A673 (cell line): Measurements from ENCODE around the gene CD180.

ENCODE experiments used
- EZH2 ChIP-seq: fragments of 200-600 bp; sonication (generic); IDR thresholded peaks from 2 replicates; pipeline ENCODE4 v1.6.1; 2017; ENCODE audit warnings: borderline replicate concordance, low read depth, mild to moderate bottlenecking, mixed read lengths, antibody characterized with exemption, low read length; ENCODE audit not compliant: poor library complexity, severe bottlenecking
- TF ChIP-seq, protein P1 (sequence below): fragments of 300-800, 200-600 bp; sonication (generic); conservative IDR thresholded peaks from 2 replicates; pipeline ENCODE4 v1.5.1; 2017; ENCODE audit warnings: low read depth, mild to moderate bottlenecking, antibody characterized with exemption, low read length, moderate library complexity, mixed read lengths

DNA sequence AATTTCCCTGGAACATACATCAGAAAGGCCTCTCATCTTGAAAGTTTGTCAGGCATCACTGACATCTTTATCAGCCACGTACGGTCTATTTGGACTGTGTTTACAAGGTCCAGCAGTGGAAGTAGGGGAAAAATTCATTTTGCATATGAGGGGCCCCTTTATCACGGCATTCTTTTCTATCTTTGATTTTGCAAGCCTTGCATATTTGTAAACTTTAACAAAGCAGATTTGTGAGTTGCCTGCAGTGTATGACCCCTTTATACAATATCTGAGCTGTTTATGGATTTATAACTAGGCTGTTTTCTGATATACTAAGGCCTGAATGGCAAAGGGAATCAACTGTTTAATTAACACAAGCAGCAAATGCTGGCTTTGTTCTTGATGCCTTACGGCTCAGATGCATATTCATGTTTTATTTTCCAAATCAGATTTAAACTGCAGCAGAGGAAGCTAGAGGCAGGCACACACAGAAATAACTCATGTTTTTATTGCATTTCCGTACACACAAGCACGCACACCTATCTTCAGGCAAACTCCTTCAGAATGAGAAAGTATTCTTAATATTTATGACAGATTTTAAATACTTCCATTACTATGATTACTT lies 61.1 kb downstream of the CD180 start:
- TF ChIP-seq, protein P1, sequence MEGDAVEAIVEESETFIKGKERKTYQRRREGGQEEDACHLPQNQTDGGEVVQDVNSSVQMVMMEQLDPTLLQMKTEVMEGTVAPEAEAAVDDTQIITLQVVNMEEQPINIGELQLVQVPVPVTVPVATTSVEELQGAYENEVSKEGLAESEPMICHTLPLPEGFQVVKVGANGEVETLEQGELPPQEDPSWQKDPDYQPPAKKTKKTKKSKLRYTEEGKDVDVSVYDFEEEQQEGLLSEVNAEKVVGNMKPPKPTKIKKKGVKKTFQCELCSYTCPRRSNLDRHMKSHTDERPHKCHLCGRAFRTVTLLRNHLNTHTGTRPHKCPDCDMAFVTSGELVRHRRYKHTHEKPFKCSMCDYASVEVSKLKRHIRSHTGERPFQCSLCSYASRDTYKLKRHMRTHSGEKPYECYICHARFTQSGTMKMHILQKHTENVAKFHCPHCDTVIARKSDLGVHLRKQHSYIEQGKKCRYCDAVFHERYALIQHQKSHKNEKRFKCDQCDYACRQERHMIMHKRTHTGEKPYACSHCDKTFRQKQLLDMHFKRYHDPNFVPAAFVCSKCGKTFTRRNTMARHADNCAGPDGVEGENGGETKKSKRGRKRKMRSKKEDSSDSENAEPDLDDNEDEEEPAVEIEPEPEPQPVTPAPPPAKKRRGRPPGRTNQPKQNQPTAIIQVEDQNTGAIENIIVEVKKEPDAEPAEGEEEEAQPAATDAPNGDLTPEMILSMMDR = no peak
- no peak for TF ChIP-seq EZH2
